ENCODE data around the gene GTF3C4.

The GTF3C4 gene

DNA sequence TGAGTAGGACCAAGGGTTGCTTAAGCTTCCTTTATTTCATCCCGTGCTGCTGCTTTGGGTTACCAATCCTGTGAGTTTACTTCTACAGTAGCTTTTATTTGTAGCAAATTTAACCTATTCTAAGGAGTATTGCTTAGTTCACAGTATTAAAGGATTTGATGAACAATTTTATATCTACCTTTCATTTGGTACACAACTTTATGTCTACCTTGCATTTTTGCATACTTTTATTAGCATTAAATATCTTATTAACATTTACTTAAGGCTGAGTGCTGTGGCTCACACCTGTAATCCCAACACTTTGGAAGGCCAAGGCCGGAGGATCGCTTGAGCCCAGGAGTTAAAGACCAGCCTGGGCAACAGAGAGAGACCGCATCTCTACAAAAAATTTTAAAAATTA lies 4.2 kb downstream of the GTF3C4 start:
- Histone ChIP-seq H3K4me3 (ENCODE audit: low read depth, low read length) (no peak overlapping the region), H3K36me3 (ENCODE audit: control insufficient read depth, insufficient read depth, low read length) (peaks cover 10% of the 10 kb centered on the region), H3K9me3 (ENCODE audit: control insufficient read depth, insufficient read depth, low read length) (no peaks in the 10 kb centered on the region), H3K27me3 (ENCODE audit: control insufficient read depth, insufficient read depth, low read length) (no peaks in the 10 kb centered on the region), H3K9ac (ENCODE audit: low read depth, low read length) (no peak overlapping the region), H3K4me1 (ENCODE audit: control insufficient read depth, insufficient read depth, low read length) (peaks cover 14% of the 10 kb centered on the region)

DNA sequence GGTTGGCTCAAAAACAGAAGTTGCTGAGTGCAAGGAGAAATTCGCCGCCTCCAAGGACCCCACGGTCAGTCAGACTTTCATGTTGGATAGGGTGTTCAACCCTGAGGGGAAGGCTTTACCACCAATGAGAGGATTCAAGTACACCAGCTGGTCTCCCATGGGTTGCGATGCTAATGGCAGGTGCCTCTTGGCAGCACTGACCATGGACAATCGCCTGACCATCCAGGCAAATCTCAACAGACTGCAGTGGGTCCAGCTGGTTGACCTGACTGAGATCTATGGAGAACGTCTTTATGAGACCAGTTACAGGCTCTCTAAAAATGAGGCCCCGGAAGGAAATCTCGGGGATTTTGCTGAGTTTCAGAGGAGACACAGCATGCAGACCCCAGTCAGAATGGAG lies 7.7 kb downstream of the GTF3C4 start:
- Histone ChIP-seq H3K9me3 (ENCODE audit: control insufficient read depth, insufficient read depth, low read length) (no peaks in the 10 kb centered on the region), H3K9ac (ENCODE audit: low read depth, low read length) (no peak overlapping the region), H3K27me3 (ENCODE audit: control insufficient read depth, insufficient read depth, low read length) (no peaks in the 10 kb centered on the region), H3K36me3 (ENCODE audit: control insufficient read depth, insufficient read depth, low read length) (peaks cover 15% of the 10 kb centered on the region), H3K4me1 (ENCODE audit: control insufficient read depth, insufficient read depth, low read length) (peaks cover 3% of the 10 kb centered on the region), H3K4me3 (ENCODE audit: low read depth, low read length) (no peak overlapping the region)

DNA sequence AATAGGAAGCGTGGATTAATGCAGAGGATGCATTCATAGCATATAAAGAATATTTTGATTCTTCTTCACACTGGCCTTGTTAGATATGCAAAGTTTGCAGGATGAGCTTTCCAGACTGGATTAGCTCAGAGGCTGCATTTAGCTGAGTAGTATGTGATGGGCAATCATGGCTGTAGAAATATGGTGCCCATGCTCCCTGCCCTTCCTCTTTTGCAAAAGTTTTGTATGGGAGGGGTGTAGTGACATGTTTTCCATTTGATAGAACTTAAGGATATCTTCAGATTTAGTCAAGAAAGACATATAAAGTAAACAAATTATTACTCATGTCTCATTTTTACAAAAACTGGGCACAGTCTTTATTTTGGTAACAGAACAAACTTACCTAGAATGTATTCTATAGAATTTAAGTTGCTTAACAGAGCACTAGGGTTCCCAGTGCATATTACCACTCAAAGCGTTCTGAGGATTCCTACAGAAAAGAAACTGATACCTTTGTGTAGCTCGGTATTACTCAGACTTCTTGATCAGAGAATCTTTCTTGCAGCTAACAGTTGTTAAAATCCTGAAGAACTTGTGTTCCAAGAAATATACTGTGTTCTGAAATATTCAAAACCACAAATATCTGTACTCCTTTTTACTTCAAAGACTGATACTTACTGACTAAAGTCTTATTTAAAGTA lies 9.8 kb downstream of the GTF3C4 start:
- no peaks in the 10 kb centered on the region for H3K4me1 ChIP-seq (ENCODE audit: control insufficient read depth, insufficient read depth, low read length)
- H3K27me3 ChIP-seq (ENCODE audit: control insufficient read depth, insufficient read depth, low read length), result no peaks in the 10 kb centered on the region
- H3K4me3 ChIP-seq (ENCODE audit: low read depth, low read length), result no peak overlapping the region
- H3K9me3 ChIP-seq (ENCODE audit: control insufficient read depth, insufficient read depth, low read length), result no peaks in the 10 kb centered on the region
- no peak overlapping the region for H3K9ac ChIP-seq (ENCODE audit: low read depth, low read length)
- H3K36me3 ChIP-seq (ENCODE audit: control insufficient read depth, insufficient read depth, low read length), result peaks cover 28% of the 10 kb centered on the region

DNA sequence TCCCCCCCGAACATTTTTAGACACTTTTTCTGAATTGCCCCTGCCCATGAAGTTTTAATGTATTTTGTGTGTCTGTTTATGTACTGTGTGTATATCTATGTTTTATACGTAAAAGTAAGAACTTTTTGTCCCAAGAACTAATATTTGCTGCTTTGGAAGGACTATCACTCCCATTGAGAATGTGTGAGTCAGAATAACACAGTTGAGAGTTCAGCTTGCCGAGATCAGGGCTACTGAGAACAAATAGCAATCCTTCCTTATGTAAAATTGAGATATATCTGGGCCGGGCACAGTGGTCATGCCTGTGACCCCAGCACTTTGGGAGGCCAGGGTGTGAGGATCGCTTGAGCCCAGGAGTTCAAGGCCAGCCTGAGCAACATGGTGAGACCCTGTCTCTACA lies 11.3 kb downstream of the GTF3C4 start:
- Histone ChIP-seq H3K4me1 (ENCODE audit: control insufficient read depth, insufficient read depth, low read length) (no peaks in the 10 kb centered on the region), H3K36me3 (ENCODE audit: control insufficient read depth, insufficient read depth, low read length) (peaks cover 28% of the 10 kb centered on the region), H3K9ac (ENCODE audit: low read depth, low read length) (no peak overlapping the region), H3K27me3 (ENCODE audit: control insufficient read depth, insufficient read depth, low read length) (no peaks in the 10 kb centered on the region), H3K9me3 (ENCODE audit: control insufficient read depth, insufficient read depth, low read length) (no peaks in the 10 kb centered on the region), H3K4me3 (ENCODE audit: low read depth, low read length) (no peak overlapping the region)

DNA sequence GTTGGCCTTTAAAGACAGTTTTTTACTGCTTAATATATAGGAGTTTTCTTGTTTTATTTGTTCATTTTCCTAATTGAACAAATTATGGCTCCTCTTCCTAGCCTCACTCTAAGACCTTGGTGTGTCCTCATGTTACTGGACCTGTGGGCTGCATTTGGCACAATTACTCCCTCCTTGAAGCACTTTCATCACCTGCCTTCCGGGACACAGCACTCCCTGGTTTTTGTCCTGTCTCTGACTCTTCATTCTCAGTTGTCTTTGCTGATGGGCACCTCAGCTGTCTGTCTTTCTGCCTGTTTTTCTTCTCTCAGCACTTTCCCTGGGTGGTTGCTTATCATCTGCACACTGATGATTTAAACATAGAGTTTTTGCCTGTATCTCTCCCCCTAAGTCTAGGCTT lies 13.6 kb downstream of the GTF3C4 start:
- H3K9me3 ChIP-seq (ENCODE audit: control insufficient read depth, insufficient read depth, low read length), result no peaks in the 10 kb centered on the region
- H3K9ac ChIP-seq (ENCODE audit: low read depth, low read length), result no peak overlapping the region
- H3K4me3 ChIP-seq (ENCODE audit: low read depth, low read length), result no peak overlapping the region
- H3K36me3 ChIP-seq (ENCODE audit: control insufficient read depth, insufficient read depth, low read length), result peaks cover 25% of the 10 kb centered on the region
- no peaks in the 10 kb centered on the region for H3K4me1 ChIP-seq (ENCODE audit: control insufficient read depth, insufficient read depth, low read length)
- no peaks in the 10 kb centered on the region for H3K27me3 ChIP-seq (ENCODE audit: control insufficient read depth, insufficient read depth, low read length)

DNA sequence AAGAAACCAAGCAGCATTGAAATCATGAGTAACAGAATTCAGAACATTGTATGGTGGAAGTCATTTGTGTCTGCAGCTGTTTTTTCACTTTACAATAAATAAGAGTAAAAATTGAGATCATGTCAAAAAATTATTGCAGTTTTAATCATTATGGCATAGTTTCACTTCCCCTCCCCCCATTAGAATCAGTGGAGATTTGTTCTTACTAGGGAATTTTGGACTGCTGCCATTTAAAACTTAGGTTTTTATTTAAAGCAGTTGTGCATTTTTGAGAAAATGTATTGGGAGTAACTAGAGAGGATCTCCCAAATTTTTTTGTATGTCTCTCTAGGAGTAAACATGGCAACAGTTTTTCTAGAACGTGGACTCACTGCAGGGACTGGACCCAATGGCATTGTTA lies 20.4 kb downstream of the GTF3C4 start:
- H3K36me3 ChIP-seq (ENCODE audit: control insufficient read depth, insufficient read depth, low read length), result peaks cover 14% of the 10 kb centered on the region
- H3K9ac ChIP-seq (ENCODE audit: low read depth, low read length), result no peak overlapping the region
- H3K27me3 ChIP-seq (ENCODE audit: control insufficient read depth, insufficient read depth, low read length), result no peaks in the 10 kb centered on the region
- H3K4me1 ChIP-seq (ENCODE audit: control insufficient read depth, insufficient read depth, low read length), result no peaks in the 10 kb centered on the region
- no peak overlapping the region for H3K4me3 ChIP-seq (ENCODE audit: low read depth, low read length)
- no peaks in the 10 kb centered on the region for H3K9me3 ChIP-seq (ENCODE audit: control insufficient read depth, insufficient read depth, low read length)

DNA sequence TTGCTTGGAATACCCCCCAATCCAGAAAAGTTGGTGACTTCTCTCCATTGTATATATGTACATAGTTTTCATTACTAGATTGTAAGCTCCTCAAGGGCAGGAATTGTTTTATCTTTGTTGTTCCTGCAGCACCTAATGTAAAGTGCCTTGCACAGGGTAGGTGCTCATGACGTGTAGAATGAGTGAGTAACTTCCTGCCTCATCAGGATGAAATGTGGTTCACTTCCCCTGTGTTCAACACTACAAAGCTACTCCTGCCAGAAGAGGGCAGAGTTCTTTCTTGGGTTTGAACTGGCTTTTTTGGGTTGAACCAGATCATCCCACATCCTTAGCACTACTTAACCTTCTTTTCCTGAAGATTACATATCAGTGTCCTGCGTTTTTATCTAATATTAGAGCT lies 23.9 kb downstream of the GTF3C4 start:
- Histone ChIP-seq H3K36me3 (ENCODE audit: control insufficient read depth, insufficient read depth, low read length) (peaks cover 9% of the 10 kb centered on the region), H3K27me3 (ENCODE audit: control insufficient read depth, insufficient read depth, low read length) (no peaks in the 10 kb centered on the region), H3K9me3 (ENCODE audit: control insufficient read depth, insufficient read depth, low read length) (peaks cover 4% of the 10 kb centered on the region), H3K9ac (ENCODE audit: low read depth, low read length) (no peak overlapping the region), H3K4me3 (ENCODE audit: low read depth, low read length) (no peak overlapping the region), H3K4me1 (ENCODE audit: control insufficient read depth, insufficient read depth, low read length) (no peaks in the 10 kb centered on the region)

DNA sequence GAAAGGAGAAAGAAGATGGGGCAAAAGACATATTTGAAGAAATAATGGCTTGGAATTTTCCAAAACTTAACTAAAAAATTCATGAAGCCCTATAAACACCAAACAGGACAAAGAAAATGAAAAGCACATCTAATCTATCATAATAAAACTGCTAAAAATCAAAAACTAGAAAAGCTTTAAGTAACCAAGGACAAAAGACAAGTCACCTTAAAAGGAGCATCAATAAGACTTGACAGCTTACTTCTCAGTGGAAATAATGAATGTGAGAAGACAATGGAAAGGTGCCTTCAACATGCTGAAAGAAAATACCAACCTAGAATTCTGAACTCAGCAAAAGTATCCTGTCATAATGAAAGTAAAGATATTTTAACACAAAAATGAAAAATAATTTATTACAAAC lies 27.0 kb downstream of the GTF3C4 start:
- Histone ChIP-seq H3K27me3 (ENCODE audit: control insufficient read depth, insufficient read depth, low read length) (no peaks in the 10 kb centered on the region), H3K4me1 (ENCODE audit: control insufficient read depth, insufficient read depth, low read length) (no peaks in the 10 kb centered on the region), H3K4me3 (ENCODE audit: low read depth, low read length) (no peak overlapping the region), H3K9ac (ENCODE audit: low read depth, low read length) (no peak overlapping the region), H3K36me3 (ENCODE audit: control insufficient read depth, insufficient read depth, low read length) (no peaks in the 10 kb centered on the region), H3K9me3 (ENCODE audit: control insufficient read depth, insufficient read depth, low read length) (peaks cover 4% of the 10 kb centered on the region)

DNA sequence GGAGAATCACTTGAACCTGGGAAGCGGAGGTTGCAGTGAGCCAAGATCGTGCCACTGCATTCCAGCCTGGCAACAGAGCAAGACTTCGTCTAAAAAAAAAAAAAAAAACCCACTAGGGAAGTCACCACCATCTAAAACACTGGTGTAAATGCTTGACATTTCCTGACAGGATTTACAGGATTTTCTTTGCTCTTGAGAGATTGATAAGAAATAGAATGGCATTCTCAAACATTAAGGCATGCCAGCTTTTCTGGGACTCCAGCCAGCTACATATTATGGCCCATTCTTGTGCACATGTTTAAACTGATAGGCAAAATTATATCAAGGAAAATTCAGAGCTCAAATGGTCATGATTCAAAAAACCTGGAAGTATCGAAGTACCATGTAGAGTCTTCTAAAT lies 28.7 kb downstream of the GTF3C4 start:
- H3K9me3 ChIP-seq (ENCODE audit: control insufficient read depth, insufficient read depth, low read length), result peaks cover 4% of the 10 kb centered on the region
- H3K4me1 ChIP-seq (ENCODE audit: control insufficient read depth, insufficient read depth, low read length), result no peaks in the 10 kb centered on the region
- no peaks in the 10 kb centered on the region for H3K36me3 ChIP-seq (ENCODE audit: control insufficient read depth, insufficient read depth, low read length)
- no peaks in the 10 kb centered on the region for H3K27me3 ChIP-seq (ENCODE audit: control insufficient read depth, insufficient read depth, low read length)
- H3K9ac ChIP-seq (ENCODE audit: low read depth, low read length), result no peak overlapping the region
- no peak overlapping the region for H3K4me3 ChIP-seq (ENCODE audit: low read depth, low read length)

DNA sequence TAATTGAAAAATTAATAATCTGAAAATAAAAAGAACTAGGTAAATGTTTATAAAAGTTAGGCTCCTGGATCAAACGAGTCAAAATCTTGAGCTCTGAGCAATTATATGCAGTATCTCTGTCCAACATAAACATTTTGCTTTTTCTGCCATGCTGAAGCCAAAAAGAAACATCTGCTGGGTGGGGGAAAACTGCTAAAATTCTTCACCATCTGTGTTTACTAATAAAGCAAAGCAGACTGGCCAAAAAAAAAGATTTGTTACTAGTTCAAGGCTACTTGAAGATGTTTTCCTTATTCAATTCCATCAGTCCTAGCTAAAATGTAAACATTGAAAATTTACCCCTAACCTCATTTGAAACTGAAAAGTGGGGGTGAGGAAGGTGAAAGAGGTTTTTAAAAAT lies 29.7 kb downstream of the GTF3C4 start:
- H3K4me1 ChIP-seq (ENCODE audit: control insufficient read depth, insufficient read depth, low read length), result no peaks in the 10 kb centered on the region
- H3K9ac ChIP-seq (ENCODE audit: low read depth, low read length), result no peak overlapping the region
- H3K27me3 ChIP-seq (ENCODE audit: control insufficient read depth, insufficient read depth, low read length), result no peaks in the 10 kb centered on the region
- peaks cover 4% of the 10 kb centered on the region for H3K9me3 ChIP-seq (ENCODE audit: control insufficient read depth, insufficient read depth, low read length)
- no peak overlapping the region for H3K4me3 ChIP-seq (ENCODE audit: low read depth, low read length)
- H3K36me3 ChIP-seq (ENCODE audit: control insufficient read depth, insufficient read depth, low read length), result no peaks in the 10 kb centered on the region

DNA sequence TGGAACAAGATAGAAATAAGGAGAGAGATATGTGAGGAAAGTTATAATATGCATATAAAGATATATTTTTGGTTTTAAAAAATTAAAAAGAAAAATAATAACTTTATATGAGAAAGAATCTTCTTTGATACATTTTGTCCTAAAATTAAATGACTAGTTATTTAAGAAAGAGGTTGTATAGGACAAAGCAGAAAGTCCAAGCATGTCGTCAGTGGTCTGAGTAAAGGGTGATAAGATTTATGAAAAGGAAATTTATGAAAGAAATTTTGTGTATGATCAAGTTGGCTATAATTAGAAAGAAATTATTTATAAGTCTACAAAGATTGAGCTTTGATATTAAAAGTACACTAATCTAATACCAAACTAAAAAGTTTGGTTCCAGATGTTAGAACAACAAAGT lies 32.0 kb downstream of the GTF3C4 start:
- H3K9me3 ChIP-seq (ENCODE audit: control insufficient read depth, insufficient read depth, low read length), result no peaks in the 10 kb centered on the region
- no peaks in the 10 kb centered on the region for H3K4me1 ChIP-seq (ENCODE audit: control insufficient read depth, insufficient read depth, low read length)

DNA sequence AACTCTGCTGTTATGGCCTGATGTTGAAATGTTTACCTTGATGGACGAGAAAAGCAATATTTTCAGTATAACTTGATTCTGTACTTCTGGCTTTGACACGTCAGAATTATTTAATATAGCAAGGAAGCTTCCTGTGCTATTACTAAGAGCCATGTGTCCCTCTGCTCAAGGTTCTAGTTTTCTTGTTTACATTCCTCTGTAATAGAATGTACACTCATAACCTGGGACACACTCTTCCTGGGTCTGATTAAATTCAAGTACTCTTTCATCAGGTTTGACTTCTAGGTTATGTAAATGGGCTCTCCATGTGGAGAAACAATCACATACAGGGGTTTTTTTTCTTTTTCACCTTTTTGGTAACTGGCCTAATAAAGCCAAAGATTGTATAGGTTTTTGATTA lies 33.1 kb downstream of the GTF3C4 start:
- no peaks in the 10 kb centered on the region for H3K36me3 ChIP-seq (ENCODE audit: control insufficient read depth, insufficient read depth, low read length)
- H3K9ac ChIP-seq (ENCODE audit: low read depth, low read length), result no peak overlapping the region
- H3K4me3 ChIP-seq (ENCODE audit: low read depth, low read length), result no peak overlapping the region
- no peaks in the 10 kb centered on the region for H3K4me1 ChIP-seq (ENCODE audit: control insufficient read depth, insufficient read depth, low read length)
- no peaks in the 10 kb centered on the region for H3K9me3 ChIP-seq (ENCODE audit: control insufficient read depth, insufficient read depth, low read length)
- H3K27me3 ChIP-seq (ENCODE audit: control insufficient read depth, insufficient read depth, low read length), result no peaks in the 10 kb centered on the region

More for the DNA sequence above, 32.0 kb downstream of the GTF3C4 start:
- Histone ChIP-seq H3K9ac (ENCODE audit: low read depth, low read length) (no peak overlapping the region), H3K27me3 (ENCODE audit: control insufficient read depth, insufficient read depth, low read length) (no peaks in the 10 kb centered on the region), H3K36me3 (ENCODE audit: control insufficient read depth, insufficient read depth, low read length) (no peaks in the 10 kb centered on the region), H3K4me3 (ENCODE audit: low read depth, low read length) (no peak overlapping the region)
